ENCODE data around the gene PATJ. TPM values are rescaled to one million over a fixed set of nuclear protein-coding genes. Genes with fewer than 3 reads are reported as not detected.

Gene PATJ
- total RNA-seq, 2 donors from 2014 or later: 74.3 to 81.7 TPM

- H3K4me3 ChIP-seq (ENCODE audit: low read length): no peak overlapping the region
- no peak overlapping the region for H3K9ac ChIP-seq (ENCODE audit: extremely low read depth, low read length, poor library complexity, severe bottlenecking)
- no peaks in the 10 kb centered on the region for H3K9me3 Mint-ChIP-seq
- H3K27ac ChIP-seq (ENCODE audit: low read depth, low read length): no peak overlapping the region
- no peaks in the 10 kb centered on the region for H3K4me1 Mint-ChIP-seq
- TF ChIP-seq, protein P1, sequence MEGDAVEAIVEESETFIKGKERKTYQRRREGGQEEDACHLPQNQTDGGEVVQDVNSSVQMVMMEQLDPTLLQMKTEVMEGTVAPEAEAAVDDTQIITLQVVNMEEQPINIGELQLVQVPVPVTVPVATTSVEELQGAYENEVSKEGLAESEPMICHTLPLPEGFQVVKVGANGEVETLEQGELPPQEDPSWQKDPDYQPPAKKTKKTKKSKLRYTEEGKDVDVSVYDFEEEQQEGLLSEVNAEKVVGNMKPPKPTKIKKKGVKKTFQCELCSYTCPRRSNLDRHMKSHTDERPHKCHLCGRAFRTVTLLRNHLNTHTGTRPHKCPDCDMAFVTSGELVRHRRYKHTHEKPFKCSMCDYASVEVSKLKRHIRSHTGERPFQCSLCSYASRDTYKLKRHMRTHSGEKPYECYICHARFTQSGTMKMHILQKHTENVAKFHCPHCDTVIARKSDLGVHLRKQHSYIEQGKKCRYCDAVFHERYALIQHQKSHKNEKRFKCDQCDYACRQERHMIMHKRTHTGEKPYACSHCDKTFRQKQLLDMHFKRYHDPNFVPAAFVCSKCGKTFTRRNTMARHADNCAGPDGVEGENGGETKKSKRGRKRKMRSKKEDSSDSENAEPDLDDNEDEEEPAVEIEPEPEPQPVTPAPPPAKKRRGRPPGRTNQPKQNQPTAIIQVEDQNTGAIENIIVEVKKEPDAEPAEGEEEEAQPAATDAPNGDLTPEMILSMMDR (conservative IDR thresholded peaks at IDR 0.05): no peak
- no peak for DNase-seq
- no peaks in the 10 kb centered on the region for H3K4me1 ChIP-seq (ENCODE audit: control insufficient read depth, insufficient read depth, low read length)
- WGBS, 2 experiments (ENCODE audit: insufficient coverage in 1 of 2, insufficient read length in 1 of 2): 86 to 92% methylated on average over 1 to 3 of the region's 3 CpGs
- no peaks in the 10 kb centered on the region for H3K36me3 Mint-ChIP-seq (ENCODE audit: low read depth)
- H3K36me3 ChIP-seq (ENCODE audit: control insufficient read depth, insufficient read depth, low read length): no peaks in the 10 kb centered on the region
- no peak overlapping the region for H3K27ac Mint-ChIP-seq
- no peaks in the 10 kb centered on the region for H3K9me3 ChIP-seq (ENCODE audit: control insufficient read depth, low read length)
- H3K27me3 ChIP-seq (ENCODE audit: control insufficient read depth, insufficient read depth, low read length, poor library complexity, severe bottlenecking): no peaks in the 10 kb centered on the region
- H3K4me3 Mint-ChIP-seq: no peak overlapping the region
- no peaks in the 10 kb centered on the region for H3K27me3 Mint-ChIP-seq (ENCODE audit: insufficient read depth)
Measured at GRCh38 chr1:61732726-61733125, 9.6 kb upstream of the PATJ start.

GRCh38 chr1:61740751-61741700 is 1.3 kb upstream of the PATJ start:
- DNase-seq: no peak

DNA sequence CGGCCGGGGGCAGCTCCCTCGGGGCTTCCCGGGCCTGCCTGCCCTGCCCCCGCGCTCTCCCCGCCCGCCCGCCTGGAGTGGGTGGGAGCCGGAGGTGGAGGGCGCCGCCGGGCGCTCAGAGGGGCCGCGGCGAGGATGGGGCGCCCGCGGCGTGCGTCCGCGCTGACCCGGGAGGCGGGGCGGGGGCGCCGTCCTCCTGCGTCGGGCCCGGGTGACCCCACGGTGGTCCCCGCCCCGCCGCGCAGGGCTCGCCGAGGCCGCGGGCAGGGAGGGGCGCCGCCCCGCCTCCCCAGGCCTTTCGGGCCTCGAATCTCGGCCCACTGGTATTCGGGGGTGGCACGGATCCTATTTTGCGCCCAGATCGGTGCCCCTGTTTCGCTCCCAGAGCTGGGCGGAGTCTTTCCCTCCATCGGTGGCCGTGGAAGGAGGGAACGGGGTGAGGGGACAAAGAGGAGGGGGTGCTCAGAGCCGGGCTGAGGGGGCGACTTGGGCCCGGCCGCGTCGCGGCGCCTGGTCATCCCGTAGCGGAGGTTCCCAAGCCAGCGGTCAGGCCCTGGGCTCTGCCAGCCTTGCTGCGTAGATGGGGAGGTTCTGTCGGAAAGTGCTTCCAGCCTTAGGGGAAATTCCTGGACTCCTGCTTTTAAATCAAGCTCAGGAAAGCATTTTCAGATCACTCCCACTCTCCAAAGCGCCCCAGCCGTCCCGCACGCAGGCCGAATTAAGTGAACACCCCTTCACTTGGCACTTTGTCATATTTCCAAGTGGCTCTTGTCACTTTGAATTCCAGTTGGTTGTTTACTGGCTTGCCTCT is 545 bp downstream of the PATJ start:
- H3K4me3 ChIP-seq (ENCODE audit: low read length): peak overlapping the region; percentile 89
- DNase-seq: peak; percentile 77
- H3K27ac Mint-ChIP-seq: peak overlapping the region; percentile 70
- no peak overlapping the region for H3K27ac ChIP-seq (ENCODE audit: low read depth, low read length)
- peaks cover 5% of the 10 kb centered on the region for H3K36me3 Mint-ChIP-seq (ENCODE audit: low read depth)
- H3K9me3 ChIP-seq (ENCODE audit: control insufficient read depth, low read length): no peaks in the 10 kb centered on the region
- H3K9me3 Mint-ChIP-seq: no peaks in the 10 kb centered on the region
- H3K4me1 Mint-ChIP-seq: peaks cover 30% of the 10 kb centered on the region
- no peaks in the 10 kb centered on the region for H3K27me3 ChIP-seq (ENCODE audit: control insufficient read depth, insufficient read depth, low read length, poor library complexity, severe bottlenecking)
- no peaks in the 10 kb centered on the region for H3K27me3 Mint-ChIP-seq (ENCODE audit: insufficient read depth)
- WGBS, 2 experiments (ENCODE audit: insufficient coverage in 1 of 2, insufficient read length in 1 of 2): 1 to 9% methylated on average over 14 to 74 of the region's 74 CpGs
- H3K36me3 ChIP-seq (ENCODE audit: control insufficient read depth, insufficient read depth, low read length): no peaks in the 10 kb centered on the region
- H3K4me1 ChIP-seq (ENCODE audit: control insufficient read depth, insufficient read depth, low read length): peaks cover 5% of the 10 kb centered on the region
- TF ChIP-seq, protein P1 (conservative IDR thresholded peaks at IDR 0.05): no peak
- H3K9ac ChIP-seq (ENCODE audit: extremely low read depth, low read length, poor library complexity, severe bottlenecking): peak overlapping the region; percentile 60
- peak overlapping the region; percentile 84 for H3K4me3 Mint-ChIP-seq

More at GRCh38 chr1:61740751-61741700, 1.3 kb upstream of the PATJ start:
- Mint-ChIP-seq H3K27ac (peak overlapping the region; percentile 26), H3K4me1 (peaks cover 17% of the 10 kb centered on the region), H3K27me3 (ENCODE audit: insufficient read depth) (no peaks in the 10 kb centered on the region), H3K36me3 (ENCODE audit: low read depth) (peaks cover 1% of the 10 kb centered on the region), H3K9me3 (no peaks in the 10 kb centered on the region), H3K4me3 (peak overlapping the region; percentile 84)
- Histone ChIP-seq H3K9me3 (ENCODE audit: control insufficient read depth, low read length) (no peaks in the 10 kb centered on the region), H3K4me1 (ENCODE audit: control insufficient read depth, insufficient read depth, low read length) (peaks cover 5% of the 10 kb centered on the region), H3K27ac (ENCODE audit: low read depth, low read length) (no peak overlapping the region), H3K9ac (ENCODE audit: extremely low read depth, low read length, poor library complexity, severe bottlenecking) (no peak overlapping the region), H3K36me3 (ENCODE audit: control insufficient read depth, insufficient read depth, low read length) (no peaks in the 10 kb centered on the region), H3K4me3 (ENCODE audit: low read length) (peak overlapping the region; percentile 89), H3K27me3 (ENCODE audit: control insufficient read depth, insufficient read depth, low read length, poor library complexity, severe bottlenecking) (no peaks in the 10 kb centered on the region)
- TF ChIP-seq, protein P1 (conservative IDR thresholded peaks at IDR 0.05): no peak
- WGBS, 2 experiments (ENCODE audit: insufficient coverage in 1 of 2, insufficient read length in 1 of 2): 83 to 91% methylated on average over 1 to 15 of the region's 19 CpGs

Measured in endodermal cell (in vitro differentiated cells).